Activated effector memory CD4-positive, alpha-beta T cell treated with Interleukin-2 at 50 U/mL for 16 hours (primary cell): Measurements from ENCODE around the gene OPCML.

Experiments used
- DNase-seq: peaks from one replicate; pipeline ENCODE4 v3.0.0-alpha.2; 2020

The OPCML gene

DNA sequence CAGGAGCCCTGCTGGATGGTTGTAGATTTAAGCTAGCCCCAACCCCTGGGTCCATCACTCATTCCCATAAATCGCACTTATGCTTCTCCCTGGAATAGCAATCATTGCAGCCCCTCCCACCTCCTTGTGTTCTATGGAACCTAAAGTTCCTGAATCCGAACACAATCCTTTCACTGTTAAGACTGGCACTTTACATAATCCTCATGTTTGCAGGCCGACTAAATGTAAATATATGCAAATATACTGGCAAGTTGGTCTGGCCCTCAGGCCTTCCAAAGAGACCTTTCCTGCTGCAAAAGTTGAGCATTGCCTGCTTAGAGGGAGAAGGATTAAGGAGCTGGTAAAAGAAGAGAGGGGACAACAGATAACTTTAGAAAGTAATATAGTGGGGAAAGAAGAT is 892.9 kb downstream of the OPCML start:
- DNase-seq = no peak

GRCh38 chr11:132638423-132638822 is 893.9 kb downstream of the OPCML start:
- DNase-seq = no peak

DNA sequence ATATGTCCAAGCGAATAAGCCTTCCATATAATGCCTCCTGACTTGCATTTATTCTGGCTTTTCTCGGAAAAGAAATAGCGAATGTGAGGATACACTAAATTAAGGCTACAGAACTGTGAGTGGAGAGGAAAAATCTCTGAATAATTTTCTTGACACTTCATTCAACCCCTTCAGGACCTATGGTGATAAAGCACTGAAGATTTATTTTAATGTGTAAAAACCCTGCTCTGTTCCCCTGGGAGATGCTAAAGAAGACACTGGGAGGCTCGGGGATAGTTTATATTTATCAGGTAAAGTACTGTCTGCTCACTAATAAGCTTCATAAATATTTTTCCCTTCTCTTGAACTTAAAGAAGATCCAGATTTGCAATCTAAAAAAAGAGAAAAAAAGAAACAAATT is 895.8 kb downstream of the OPCML start:
- no peak for DNase-seq

DNA sequence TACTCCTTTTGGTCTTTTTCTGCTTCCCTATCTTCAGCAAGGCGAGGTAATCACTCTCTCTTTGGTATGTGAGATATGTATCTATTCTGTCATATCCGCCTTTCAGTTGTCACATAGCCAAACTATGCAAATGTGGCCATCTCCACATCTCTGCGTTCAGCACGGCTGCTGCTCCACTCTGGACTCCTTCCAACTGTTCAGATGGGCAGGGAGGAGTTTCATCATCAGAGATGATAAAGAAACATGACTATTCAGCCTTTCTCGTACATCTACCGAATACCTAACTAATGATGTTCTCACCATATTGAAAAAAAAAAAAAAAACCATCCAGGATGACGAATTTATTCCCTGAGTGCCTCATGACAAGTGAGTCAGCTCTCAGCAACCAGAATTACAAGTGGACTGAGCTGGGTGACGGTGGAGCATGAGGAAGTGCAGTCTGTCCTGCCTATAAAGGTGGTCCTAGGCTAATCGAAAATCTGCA is 899.6 kb downstream of the OPCML start:
- no peak for DNase-seq

GRCh38 chr11:132631989-132632388 is 900.3 kb downstream of the OPCML start:
- no peak for DNase-seq

- no peak for DNase-seq
These were observed 904.3 kb downstream of the OPCML start for GRCh38 chr11:132627981-132628380.

DNA sequence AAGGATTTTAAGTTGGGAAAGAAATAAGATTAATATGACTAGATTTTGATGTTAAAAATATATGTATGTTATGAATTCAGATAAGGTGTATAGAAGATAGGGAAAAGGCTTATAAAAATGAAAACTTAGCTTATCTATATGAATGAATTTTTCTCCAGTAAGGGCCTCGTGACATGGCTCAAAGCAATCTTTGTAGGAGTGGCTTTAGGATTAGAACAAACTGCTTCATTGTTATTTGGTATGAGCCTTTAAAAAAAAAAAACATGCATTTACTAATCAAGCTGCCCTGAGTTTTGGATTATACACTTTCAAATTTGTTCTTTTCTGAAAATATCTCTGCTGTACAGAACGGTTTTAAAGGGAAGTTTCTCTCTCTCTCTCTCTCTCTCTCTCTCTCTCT is 905.9 kb downstream of the OPCML start:
- no peak for DNase-seq

- no peak for DNase-seq
These were observed 908.8 kb downstream of the OPCML start for GRCh38 chr11:132623511-132623910.

DNA sequence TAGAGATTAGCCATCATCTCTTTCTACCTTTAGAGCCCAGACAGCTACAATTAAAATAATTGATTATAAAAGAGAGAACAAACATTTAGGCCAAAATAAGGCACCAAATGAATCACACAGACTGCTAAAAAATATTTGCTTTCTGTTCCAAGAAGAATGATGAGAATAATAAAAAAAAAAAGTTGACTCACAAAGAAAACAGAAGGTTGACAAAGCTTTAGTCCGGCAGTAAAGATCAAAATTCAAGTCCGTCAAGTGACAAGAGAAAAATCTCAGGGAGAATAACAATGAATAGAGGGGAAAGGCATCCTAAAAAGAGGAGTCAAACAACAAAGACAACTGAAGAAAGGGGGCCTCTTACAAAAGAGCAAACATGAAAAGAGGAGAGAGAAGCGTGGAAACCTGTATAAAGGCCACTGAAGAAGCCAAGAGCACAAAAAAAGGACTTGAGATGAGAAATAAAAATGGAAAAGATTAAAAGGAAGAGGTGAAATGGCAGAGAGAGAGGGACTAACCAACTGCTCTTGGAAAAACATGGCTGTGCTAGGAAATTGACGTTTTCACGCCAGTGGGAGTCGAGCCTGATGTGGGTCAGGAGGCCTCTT is 910.2 kb downstream of the OPCML start:
- no peak for DNase-seq

GRCh38 chr11:132620423-132620822 is 911.9 kb downstream of the OPCML start:
- DNase-seq = no peak

- DNase-seq = no peak
These were observed 921.5 kb downstream of the OPCML start for GRCh38 chr11:132610791-132611190.

DNA sequence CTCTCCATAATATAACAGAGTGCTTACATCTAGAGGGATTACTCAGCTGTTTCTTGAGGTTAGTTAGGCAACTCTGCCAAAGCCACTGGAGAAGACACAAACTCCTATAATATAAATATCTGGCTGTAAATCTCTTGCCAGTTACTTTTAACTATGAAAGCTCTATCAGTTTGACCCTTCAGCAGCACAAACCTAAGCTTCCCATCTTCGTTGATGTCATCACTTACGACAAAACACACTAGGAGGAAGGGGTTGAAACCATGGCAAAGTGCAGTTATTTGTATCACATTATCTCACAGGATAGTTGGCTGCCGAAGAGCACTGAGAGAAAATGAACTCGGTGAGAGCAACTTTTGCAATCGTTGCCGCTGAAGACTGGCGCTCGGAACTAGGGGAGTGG is 922.1 kb downstream of the OPCML start:
- no peak for DNase-seq

GRCh38 chr11:132607575-132607974 is 924.7 kb downstream of the OPCML start:
- no peak for DNase-seq

DNA sequence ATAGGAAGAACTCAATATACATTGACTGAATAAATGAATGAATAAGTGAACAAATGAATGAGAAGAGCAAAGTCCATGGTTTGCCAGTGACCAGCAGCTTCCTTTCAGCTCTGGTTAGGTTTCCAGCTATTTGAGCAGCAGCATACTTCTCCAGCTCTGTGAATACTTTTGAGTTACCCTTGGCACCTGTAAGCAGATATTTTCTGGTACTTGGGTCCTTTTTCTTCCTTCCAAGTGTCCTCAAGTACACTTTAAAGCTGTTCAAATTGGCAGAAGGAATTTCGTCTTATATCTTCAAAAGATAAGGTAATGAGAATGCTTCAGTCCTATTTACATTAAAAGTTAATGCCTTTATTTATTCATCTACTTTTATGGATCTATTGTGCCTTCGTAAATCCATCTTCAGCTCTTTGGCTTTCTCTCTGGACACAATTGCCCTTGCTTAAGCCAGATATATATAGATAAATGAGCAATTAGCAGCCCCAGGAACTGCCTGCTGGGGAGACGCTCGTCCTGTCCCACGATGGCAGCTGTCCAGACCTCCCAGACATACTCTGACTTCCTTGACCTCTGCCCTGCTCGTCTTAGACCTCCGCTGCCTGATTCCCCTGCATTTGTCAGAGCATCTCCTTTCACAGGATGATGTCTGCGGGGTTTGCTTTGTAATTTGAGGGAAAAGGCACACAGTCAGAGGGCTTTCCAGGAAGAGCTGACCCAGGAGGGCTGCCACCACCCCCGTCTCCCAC is 926.3 kb downstream of the OPCML start:
- no peak for DNase-seq

- DNase-seq = no peak
These were observed 927.9 kb downstream of the OPCML start for GRCh38 chr11:132604431-132604830.

DNA sequence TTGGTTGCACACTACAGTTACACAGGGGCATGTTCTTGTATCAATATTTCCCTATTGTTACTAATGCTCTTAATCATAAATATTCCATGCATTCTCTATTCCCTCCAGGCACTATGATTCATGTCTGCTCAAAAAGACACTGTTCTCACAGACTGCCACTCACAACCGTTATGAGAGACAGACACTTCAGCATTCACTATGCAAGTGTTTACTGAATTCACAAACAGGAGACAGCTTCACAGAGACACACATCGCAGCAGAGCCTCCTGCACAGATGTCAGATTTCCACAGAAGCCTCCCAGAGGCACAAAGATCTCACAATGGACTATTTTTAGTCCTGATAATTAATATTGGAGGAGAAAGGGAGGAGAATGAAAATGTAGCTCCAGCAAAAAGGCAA is 930.4 kb downstream of the OPCML start:
- no peak for DNase-seq

DNA sequence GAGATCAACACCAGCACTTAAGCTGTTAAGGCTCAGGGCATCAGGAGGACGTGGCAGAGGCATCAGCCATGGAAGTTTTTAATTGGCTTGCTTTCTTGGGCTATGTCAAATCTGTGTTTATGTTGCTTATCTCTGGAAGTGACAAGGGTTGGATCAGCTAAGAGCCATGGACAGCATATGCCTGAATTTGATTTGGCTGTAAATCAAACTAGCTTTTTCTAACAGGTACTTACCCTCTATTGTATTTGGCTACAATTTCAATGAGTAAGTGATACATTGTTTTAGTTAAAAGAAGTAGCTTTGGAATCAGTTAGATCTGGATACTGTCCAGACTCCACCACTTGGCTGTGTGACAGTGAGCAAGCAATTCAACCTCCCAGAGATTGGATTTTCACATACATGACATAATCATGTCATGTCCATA is 936.6 kb downstream of the OPCML start:
- DNase-seq = no peak

DNA sequence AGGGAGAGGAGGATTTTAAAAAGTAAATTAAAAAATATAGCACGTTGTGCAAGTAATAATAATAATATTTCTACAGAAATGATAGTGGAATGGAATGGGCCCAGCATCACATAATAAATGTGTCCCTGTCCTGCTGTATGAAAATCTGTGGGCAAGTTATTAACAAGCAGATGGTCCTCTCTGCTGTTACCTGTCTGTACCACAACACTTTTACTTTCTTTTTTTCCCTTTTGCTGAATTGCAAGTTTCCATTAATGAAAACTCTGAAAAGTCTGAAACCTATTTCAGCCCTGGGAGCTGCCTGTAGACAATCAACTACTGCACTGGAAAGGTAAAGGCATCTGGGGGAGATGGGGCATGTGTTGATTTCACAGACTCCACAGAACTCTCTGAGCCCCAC is 937.1 kb downstream of the OPCML start:
- no peak for DNase-seq

DNA sequence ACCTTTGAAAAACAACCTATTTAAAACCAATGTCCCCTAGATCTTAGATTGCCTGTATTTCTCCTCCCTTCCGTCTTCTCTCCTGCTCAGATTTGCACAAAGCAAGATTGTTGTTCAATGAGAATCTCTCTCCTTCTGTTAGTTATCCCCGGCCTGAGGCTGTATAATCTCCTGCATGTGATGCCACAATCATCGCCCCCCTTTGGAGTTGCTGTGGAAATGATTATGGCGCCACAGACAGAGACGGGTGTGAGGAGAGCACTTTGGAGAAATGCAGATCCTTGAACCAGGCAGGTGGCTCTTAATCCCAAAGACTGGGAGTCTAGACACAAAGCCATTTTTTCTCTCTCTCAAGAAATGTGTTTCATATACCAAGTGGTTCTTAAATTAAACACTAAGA is 941.3 kb downstream of the OPCML start:
- DNase-seq = no peak

DNA sequence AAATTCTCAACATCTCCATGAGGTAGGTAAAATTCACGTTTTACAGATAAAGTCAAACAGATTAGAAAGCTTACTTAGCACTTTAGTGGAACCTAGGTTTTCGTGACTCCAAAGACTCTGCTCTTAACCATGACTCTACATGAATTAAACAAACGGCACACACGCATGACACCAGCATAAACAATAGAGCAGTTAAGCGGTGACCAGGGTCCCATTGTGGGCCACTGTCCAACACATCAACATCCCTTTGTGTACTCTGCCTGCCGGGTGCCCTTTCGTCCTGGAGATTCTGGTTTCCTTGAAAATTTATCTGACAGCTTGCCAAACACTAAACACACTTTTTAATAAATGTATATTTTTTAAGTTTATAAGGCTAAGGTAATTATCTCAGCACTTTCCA is 941.7 kb downstream of the OPCML start:
- DNase-seq = no peak

- DNase-seq = no peak
These were observed 942.5 kb downstream of the OPCML start for GRCh38 chr11:132589791-132590190.

DNA sequence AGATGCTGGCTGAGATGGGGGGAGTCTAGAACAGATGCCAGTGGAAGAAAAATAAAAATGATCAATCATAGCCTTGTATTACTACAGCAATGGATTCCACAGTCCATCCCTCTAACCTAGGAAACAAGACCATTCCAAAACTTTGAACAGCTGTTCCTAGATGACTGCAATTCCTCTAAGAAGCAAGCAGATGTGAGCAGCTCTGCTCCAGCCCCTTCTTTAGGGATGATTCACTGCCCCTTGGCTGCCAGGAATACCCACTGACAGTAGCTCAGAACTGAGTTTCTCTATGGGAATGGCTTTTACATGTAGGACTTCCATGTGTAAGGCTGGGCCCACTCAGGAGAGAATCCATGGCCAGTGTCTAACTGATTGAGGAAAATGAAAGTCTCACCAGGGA is 943.9 kb downstream of the OPCML start:
- DNase-seq = no peak

GRCh38 chr11:132587716-132588115 is 944.6 kb downstream of the OPCML start:
- no peak for DNase-seq

- DNase-seq = no peak
These were observed 945.5 kb downstream of the OPCML start for GRCh38 chr11:132586801-132587200.
